ENCODE data around the gene ZNF207. TPM values are rescaled to one million over a fixed set of nuclear protein-coding genes. Genes with fewer than 3 reads are reported as not detected.
"Not testable (repeated sequence)": the region's sequence is repeated elsewhere in the genome, so short reads cannot be mapped to it uniquely, and the experiment has no call there.

ZNF207 gene
- total RNA-seq, 1 donor from 2014 or later, result 304 TPM

- Mint-ChIP-seq H3K4me1 (peaks cover 18% of the 10 kb centered on the region), H3K4me3 (peak overlapping the region; percentile 99), H3K27me3 (ENCODE audit: insufficient read depth, low read depth) (peaks cover 6% of the 10 kb centered on the region), H3K27ac (peak overlapping the region; percentile 99), H3K9me3 (no peaks in the 10 kb centered on the region), H3K36me3 (peaks cover 29% of the 10 kb centered on the region)
- Histone ChIP-seq H3K36me3 (peaks cover 8% of the 10 kb centered on the region), H3K27me3 (no peaks in the 10 kb centered on the region), H3K27ac (peak overlapping the region; percentile 94), H4K20me1 (ENCODE audit: low read depth) (peaks cover 54% of the 10 kb centered on the region), H3K9me3 (ENCODE audit: low read depth) (no peaks in the 10 kb centered on the region), H3K4me2 (peak overlapping the region; percentile 93), H3K4me3 (peak overlapping the region; percentile 85), H2AFZ (replicated peaks) (peak overlapping the region; percentile 81), H3K4me1 (peaks cover 20% of the 10 kb centered on the region), H3K79me2 (ENCODE audit: low read depth) (peaks cover 75% of the 10 kb centered on the region), H3F3A (ENCODE audit: low read depth) (peaks cover 6% of the 10 kb centered on the region), H3K9ac (peak overlapping the region; percentile 98)
- TF ChIP-seq EZH2 (IDR thresholded peaks at IDR 0.05) (no peak), EZH2phosphoT487 (IDR thresholded peaks at IDR 0.05) (no peak), CTCF (IDR thresholded peaks at IDR 0.05) (no peak)
- DNase-seq (ENCODE audit: low spot score), result peak; percentile 50
Measured at GRCh38 chr17:32350666-32351418, 885 bp downstream of the ZNF207 start.

- H3K4me1 ChIP-seq, result peaks cover 20% of the 10 kb centered on the region
- H3K9ac ChIP-seq, result peak overlapping the region; percentile 4
- H3K27me3 ChIP-seq; H3K27me3 Mint-ChIP-seq (ENCODE audit: insufficient read depth, low read depth); H3K9me3 ChIP-seq (ENCODE audit: low read depth); H3K27ac ChIP-seq; H3K27ac Mint-ChIP-seq; H2AFZ ChIP-seq (replicated peaks); DNase-seq (ENCODE audit: low spot score); H3F3A ChIP-seq (ENCODE audit: low read depth); H3K9me3 Mint-ChIP-seq: not testable (repeated sequence)
- peak overlapping the region; percentile 85 for H3K4me3 ChIP-seq
- peaks cover 94% of the 10 kb centered on the region for H3K79me2 ChIP-seq (ENCODE audit: low read depth)
- peaks cover 10% of the 10 kb centered on the region for H3K36me3 ChIP-seq
- Mint-ChIP-seq H3K4me1 (peaks cover 18% of the 10 kb centered on the region), H3K36me3 (peaks cover 32% of the 10 kb centered on the region), H3K4me3 (peak overlapping the region; percentile 99)
- peaks cover 73% of the 10 kb centered on the region for H4K20me1 ChIP-seq (ENCODE audit: low read depth)
- H3K4me2 ChIP-seq, result peak overlapping the region; percentile 93
Measured at GRCh38 chr17:32352734-32353133, 2.8 kb downstream of the ZNF207 start.

- TF ChIP-seq EZH2phosphoT487 (IDR thresholded peaks at IDR 0.05) (no peak), CTCF (IDR thresholded peaks at IDR 0.05) (no peak), EZH2 (IDR thresholded peaks at IDR 0.05) (no peak)
- Mint-ChIP-seq H3K4me1 (peaks cover 14% of the 10 kb centered on the region), H3K4me3 (no peak overlapping the region), H3K9me3 (no peaks in the 10 kb centered on the region), H3K27me3 (ENCODE audit: insufficient read depth, low read depth) (peaks cover 6% of the 10 kb centered on the region), H3K27ac (no peak overlapping the region), H3K36me3 (peaks cover 30% of the 10 kb centered on the region)
- Histone ChIP-seq H3K79me2 (ENCODE audit: low read depth) (peaks cover 100% of the 10 kb centered on the region), H3K27ac (no peak overlapping the region), H3K9me3 (ENCODE audit: low read depth) (no peaks in the 10 kb centered on the region), H3K4me2 (peak overlapping the region; percentile 44), H3K36me3 (peaks cover 21% of the 10 kb centered on the region), H3K4me1 (peaks cover 20% of the 10 kb centered on the region), H2AFZ (replicated peaks) (no peak overlapping the region), H3K4me3 (no peak overlapping the region), H3K27me3 (no peaks in the 10 kb centered on the region), H3K9ac (peak overlapping the region; percentile 25), H3F3A (ENCODE audit: low read depth) (peaks cover 15% of the 10 kb centered on the region), H4K20me1 (ENCODE audit: low read depth) (peaks cover 100% of the 10 kb centered on the region)
- no peak for DNase-seq (ENCODE audit: low spot score)
Measured at GRCh38 chr17:32355649-32356377, 5.9 kb downstream of the ZNF207 start.

Measured in neural progenitor cell (in vitro differentiated cells).